NCI-H526 (cell line): ENCODE measurements around the gene SPHK1.

Experiments used
- DNase-seq, 2 experiments: peaks; one replicate each; lab custom pipeline; 2025; lab: John Stamatoyannopoulos, UW

The SPHK1 gene

DNA sequence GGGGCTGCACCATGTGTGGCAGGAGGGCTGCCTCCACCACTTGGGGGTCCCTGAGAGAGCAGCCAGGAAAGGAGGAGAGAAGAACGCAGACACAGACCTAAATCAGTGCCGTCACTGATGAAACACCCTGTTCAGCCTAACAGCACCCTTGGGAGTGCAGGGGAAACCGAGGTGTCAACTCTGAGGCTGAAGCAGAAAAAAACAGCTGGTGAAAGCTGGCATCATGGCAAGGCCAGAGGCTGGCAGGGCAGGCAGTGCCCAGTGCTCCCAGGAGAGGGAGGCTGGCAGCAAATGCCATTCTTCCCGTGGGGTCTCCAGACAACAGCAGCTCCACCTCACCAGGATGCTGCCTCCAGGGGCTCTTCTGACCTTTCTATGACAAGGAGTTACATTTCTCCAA is 23.1 kb downstream of the SPHK1 start:
- DNase-seq = no peak

DNA sequence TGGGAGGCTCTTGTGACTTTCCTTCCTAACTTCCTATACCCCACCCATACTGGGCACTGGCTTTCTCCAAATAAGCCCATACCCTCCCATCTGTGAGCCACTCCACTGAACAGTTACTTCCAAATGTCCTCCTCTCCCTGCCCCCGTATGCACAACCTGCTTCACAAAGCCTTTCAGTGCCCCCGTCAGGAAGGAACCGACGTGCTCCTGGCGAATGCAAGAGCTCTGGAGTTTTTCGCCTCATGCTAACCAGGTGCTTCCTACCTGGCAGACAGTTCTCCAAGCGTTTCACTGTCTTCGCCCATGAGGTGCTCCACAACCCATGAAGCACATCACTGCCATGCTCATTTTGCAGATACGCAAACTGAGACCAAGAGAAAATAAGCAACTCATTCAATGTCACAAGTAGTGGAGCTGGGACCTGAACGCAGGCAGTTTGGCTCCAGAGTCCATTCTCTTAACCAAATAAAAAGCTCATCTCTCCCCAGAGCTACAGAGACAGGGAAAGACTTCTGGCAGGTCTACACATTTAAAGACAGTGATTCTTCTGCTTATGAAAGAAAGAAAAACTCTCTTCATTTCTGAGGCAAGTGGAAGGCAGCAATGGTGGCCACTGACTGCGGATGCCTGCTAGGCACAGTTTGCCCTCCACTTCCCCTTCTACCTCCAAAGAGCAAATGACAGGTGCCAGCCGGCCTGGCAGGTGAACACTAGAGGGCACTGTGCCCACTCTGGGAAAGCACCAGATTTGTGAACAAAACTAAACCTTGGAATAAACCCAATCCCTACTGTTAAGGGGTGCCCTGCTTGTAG is 23.8 kb downstream of the SPHK1 start:
- DNase-seq = peak; percentile 36 to 77

GRCh38 chr17:76410328-76410965 is 26.0 kb downstream of the SPHK1 start:
- DNase-seq = no peak

GRCh38 chr17:76411247-76411646 is 26.8 kb downstream of the SPHK1 start:
- no peak for DNase-seq

- DNase-seq = peak in 1 of 2 experiments; percentile 38
Observed at GRCh38 chr17:76414334-76415295, 30.2 kb downstream of the SPHK1 start.

GRCh38 chr17:76415786-76416185 is 31.4 kb downstream of the SPHK1 start:
- DNase-seq = no peak

GRCh38 chr17:76416457-76416856 is 32.0 kb downstream of the SPHK1 start:
- no peak for DNase-seq

DNA sequence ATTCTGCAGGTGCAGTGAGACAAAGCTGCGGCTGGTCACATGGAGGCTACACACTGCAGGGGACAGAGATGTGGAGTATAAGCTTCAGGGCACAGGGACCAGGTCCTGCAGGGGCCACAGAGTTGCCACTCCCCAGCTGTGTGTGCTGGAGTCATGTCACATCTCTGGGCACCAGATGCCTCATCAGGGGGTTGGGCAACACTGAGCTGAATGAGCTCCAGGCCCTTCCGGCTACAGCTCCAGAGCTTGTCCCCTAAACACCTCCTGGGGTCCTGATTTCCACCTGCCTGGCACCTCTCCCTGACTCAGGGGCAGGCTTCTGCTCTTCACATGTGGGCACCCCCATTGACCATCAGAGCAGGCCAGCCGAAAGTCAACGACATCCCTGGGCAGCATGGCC is 32.5 kb downstream of the SPHK1 start:
- DNase-seq = no peak

GRCh38 chr17:76417499-76418143 is 33.2 kb downstream of the SPHK1 start:
- no peak for DNase-seq

GRCh38 chr17:76419576-76420260 is 35.3 kb downstream of the SPHK1 start:
- DNase-seq = peak; percentile 27 to 61

DNA sequence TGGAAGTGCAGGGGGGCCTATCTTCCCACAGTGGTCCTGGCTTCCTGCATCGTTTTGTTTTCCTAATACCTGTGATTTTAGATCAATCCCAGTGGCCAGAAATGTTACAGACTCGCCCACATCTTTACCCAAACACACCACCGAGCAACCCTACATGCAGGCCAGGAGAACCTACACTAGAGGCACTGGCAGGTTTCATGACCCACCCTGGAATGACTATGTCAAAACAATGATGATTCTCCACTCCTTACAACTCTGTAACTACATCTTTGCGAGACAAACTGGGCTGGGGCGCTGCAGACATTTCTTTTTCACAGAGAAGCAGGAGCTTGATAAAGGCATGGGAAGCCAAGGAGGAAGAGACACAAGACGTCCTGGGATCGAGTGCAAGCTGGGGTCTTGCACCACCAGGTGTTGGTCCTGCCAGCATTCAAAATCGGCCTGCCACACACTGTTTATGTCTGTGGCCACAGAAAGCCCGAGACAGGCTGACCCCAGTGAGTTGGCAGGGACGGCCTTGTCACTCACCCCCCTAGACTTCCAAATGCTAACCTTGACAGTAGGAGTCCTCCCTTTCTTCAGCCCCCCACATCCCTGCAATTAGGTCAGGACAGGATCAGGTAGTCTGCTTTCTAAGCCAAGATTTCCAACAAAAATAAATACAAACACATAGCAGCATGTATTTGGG is 36.1 kb downstream of the SPHK1 start:
- DNase-seq = peak; percentile 27 to 32

DNA sequence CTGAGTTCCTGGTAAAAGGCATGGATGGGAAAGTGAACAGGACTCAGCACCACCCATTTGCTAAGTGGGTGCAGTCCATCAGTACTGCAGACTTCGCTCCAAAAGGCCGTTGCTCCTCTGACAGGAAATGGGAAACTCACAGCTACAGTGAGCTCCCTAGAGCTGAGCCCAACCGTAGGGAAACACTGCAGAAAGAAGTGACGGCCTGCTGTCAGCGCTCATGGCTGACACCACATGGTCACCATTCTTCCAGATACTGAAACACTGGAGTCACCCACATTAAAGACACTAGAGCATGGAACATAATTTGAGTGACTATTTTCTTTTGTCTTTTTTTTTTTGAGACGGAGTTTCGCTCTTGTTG is 36.6 kb downstream of the SPHK1 start:
- DNase-seq = peak; percentile 8 to 32

- DNase-seq = no peak
Observed at GRCh38 chr17:76422406-76422805, 38.0 kb downstream of the SPHK1 start.

GRCh38 chr17:76422860-76423259 is 38.5 kb downstream of the SPHK1 start:
- no peak for DNase-seq

- DNase-seq = no peak
Observed at GRCh38 chr17:76426853-76427252, 42.4 kb downstream of the SPHK1 start.

DNA sequence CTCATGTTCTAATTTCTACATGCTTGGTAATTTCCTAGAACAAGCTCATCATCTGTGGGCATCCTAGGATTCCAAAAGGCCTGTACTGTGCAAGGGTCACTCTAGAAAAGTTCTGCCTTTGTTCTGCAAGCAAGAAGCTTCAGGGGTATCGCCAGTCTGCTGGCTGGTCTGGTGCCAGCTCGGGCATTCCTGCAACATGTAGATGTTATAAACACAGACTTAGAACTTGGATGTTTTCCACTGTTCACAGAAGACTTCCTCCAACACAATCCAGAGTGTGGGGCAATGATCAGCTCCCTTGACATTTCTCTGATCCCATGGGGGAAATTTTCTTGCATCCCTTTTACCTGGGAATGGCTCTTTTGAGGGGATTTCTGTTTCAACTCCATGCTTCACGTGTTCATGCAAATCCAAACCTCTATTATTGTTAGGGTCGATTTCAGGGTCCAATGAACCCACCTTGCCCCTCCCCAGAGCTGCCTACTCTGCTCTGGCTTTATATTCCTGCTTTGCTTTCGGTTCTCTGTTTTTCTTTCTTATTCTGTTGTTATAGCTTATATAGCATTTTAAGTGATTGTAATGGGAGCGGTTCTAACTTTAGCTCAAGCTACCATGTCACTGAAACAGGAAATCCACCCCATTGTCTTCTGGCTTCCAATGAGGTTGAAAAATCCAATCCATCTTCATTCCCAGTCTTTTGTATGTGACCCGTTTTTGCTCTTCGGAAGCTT is 43.3 kb downstream of the SPHK1 start:
- peak in 1 of 2 experiments; percentile 58 for DNase-seq

GRCh38 chr17:76428511-76428910 is 44.1 kb downstream of the SPHK1 start:
- DNase-seq = no peak

GRCh38 chr17:76431509-76431908 is 47.1 kb downstream of the SPHK1 start:
- DNase-seq = no peak

GRCh38 chr17:76432004-76432403 is 47.6 kb downstream of the SPHK1 start:
- no peak for DNase-seq

GRCh38 chr17:76432712-76433336 is 48.4 kb downstream of the SPHK1 start:
- peak; percentile 15 to 39 for DNase-seq
